HG03097 (cell line): Measurements from ENCODE around the gene TGFBR3.

Source experiments
- ATAC-seq: cut with Tn5 transposase; IDR thresholded peaks from one replicate; pipeline ENCODE4 v1.9.1; 2021; ENCODE audit not compliant: unreplicated experiment, low FRiP score

Gene TGFBR3

GRCh38 chr1:91783423-91784170, 102.4 kb downstream of the TGFBR3 start:
- ATAC-seq, result no peak

- ATAC-seq, result no peak
These were observed 103.9 kb downstream of the TGFBR3 start for GRCh38 chr1:91781901-91782622.

DNA sequence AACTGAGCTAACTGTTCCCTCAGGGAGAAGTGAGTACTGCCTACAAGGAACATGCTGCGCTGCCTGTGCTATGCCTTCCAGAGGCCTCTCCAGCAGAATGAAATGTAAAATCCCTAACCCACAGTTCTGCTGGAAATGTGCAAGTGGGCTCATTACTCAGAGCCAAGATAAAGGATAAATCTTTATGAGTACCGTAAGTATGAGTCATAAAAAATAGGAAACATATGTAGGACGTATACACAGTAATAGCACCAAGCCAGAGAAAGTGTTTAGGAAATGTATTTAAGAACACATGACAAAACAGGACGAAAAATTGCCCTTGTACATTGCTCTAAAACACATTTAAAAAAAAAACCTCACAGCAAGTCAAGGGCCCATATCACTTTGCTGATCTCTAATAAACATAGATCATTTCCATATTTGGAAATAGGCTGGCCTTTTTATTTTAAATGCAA, 104.6 kb downstream of the TGFBR3 start:
- no peak for ATAC-seq

DNA sequence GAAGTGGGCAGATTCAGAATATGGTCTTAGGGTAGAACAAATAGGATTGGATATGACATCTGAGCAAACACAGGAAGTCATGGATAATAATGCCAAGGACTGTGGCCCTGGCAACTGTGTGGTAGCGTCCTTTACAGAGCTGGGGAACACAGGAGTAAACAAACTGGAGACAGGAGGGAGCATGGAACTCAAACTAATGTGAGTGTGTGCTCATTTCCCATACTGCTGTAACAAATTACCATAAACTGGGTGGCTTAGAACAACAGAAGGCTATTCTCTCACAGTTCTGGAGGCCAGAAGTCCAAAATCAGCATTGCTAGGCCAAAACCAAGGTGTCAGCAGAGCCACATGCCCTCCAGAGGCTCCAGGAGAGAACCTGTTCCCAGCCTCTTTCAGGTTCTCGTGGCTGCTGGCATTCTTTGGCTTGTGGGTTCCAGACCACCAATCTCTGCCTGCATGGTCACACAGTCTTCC, 106.4 kb downstream of the TGFBR3 start:
- no peak for ATAC-seq

DNA sequence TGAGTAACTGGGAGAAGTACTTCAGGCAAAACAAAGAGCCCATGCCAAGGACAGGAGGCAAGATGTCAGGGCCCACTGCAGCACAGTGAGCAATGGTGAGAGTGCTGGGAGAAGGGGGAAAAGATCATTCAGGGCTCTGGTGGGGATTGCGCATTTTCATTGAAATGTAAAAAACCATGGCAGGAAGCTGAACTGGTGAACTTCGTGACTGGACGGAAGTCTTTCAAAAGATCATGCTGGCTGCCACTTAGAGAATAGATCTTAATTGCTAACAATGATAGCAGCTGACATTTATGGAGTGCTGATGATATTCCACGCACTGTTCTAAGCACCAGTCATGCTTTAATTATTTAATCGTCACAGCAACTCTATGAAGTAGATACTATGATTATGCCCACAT, 107.0 kb downstream of the TGFBR3 start:
- no peak for ATAC-seq

- ATAC-seq, result no peak
These were observed 108.2 kb downstream of the TGFBR3 start for GRCh38 chr1:91777630-91778300.

DNA sequence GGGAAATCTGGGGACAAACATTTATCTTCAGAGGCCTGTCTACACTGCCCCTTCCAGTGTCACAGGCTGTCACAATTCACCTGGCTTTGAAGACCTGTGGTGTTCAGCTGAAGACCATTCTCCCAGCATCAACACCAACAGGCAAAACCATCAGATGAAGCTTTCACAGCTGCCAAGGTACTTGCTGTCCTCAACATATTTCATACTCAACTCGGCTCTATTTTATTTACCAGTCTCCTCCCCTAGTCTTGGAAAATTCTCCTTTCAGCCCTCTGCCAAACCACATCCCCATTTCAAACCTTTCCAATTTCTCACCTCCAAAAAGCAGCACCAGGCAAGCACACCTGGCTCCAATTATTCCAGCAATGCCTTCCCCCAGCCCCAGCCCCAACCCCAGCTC, 108.8 kb downstream of the TGFBR3 start:
- ATAC-seq, result no peak

- ATAC-seq, result no peak
These were observed 109.7 kb downstream of the TGFBR3 start for GRCh38 chr1:91776068-91776794.

- no peak for ATAC-seq
These were observed 110.7 kb downstream of the TGFBR3 start for GRCh38 chr1:91775227-91775626.

- no peak for ATAC-seq
These were observed 111.3 kb downstream of the TGFBR3 start for GRCh38 chr1:91774520-91775203.

- ATAC-seq, result no peak
These were observed 114.2 kb downstream of the TGFBR3 start for GRCh38 chr1:91771717-91772116.

DNA sequence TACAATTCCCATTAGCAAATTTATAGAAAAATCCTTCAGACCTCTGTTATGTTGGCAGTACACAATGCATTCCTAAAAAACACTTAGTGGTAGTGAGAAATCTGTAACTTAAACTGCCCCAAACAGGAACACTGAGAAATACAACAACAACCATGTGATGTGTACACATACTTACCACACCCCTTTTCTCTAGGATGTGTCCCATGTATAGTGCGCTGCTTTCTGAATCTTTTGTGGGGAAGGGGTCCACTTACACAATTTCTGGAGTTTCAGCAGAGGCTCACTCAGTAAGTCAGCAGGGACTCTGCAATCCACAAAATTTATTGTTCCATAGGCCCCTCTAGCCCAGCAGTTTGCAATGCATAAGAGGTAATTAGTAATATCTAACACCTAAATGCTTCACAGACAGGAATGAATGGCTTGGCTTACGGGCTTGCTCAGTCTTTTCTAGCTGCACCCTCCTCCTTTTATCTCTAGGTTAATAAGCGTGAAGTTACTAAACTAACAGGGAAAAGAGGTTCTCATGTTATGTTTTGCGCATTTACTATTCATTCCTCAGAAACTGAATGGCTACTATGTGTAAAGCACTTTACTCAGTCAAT, 115.2 kb downstream of the TGFBR3 start:
- no peak for ATAC-seq

DNA sequence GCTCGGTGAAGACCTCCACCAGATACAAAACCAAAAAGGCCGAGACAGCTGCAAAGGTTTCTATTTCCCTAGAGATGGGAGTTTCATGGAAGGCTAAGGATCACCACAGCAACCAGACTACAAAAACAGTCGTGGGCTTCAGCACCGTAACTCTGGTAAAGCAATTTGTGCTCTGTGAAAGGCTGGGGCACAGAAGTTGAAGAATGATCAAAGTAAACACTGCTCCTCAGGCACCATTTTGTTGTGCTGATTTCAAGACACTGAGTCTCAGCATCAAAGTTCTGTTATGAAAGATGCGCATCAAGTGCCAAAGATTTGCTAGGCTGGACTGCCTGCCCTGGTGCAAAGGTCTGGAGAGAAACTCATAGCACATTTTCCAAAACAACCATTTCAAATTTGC, 116.2 kb downstream of the TGFBR3 start:
- ATAC-seq, result no peak

- ATAC-seq, result no peak
These were observed 116.9 kb downstream of the TGFBR3 start for GRCh38 chr1:91768786-91769725.

- ATAC-seq, result no peak
These were observed 117.8 kb downstream of the TGFBR3 start for GRCh38 chr1:91768120-91768519.

DNA sequence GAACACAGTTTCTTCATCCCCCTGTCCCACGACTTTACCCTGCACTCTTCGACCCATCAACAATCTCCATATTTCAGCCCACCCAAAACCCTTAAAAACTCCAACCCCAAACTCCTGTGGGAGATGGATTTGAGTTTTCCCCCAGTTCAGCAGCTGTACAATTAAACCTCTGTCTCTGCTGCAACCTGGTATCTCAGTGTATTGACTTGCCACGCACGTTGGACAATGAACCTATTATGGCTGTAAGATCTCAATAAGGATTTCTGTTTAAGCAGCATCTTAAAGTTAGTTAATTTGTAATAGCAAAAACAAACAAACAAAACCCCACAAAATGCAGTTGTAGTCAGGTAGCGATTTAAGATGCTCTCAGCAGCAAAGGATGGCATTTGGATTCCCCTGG, 119.1 kb downstream of the TGFBR3 start:
- ATAC-seq, result no peak

DNA sequence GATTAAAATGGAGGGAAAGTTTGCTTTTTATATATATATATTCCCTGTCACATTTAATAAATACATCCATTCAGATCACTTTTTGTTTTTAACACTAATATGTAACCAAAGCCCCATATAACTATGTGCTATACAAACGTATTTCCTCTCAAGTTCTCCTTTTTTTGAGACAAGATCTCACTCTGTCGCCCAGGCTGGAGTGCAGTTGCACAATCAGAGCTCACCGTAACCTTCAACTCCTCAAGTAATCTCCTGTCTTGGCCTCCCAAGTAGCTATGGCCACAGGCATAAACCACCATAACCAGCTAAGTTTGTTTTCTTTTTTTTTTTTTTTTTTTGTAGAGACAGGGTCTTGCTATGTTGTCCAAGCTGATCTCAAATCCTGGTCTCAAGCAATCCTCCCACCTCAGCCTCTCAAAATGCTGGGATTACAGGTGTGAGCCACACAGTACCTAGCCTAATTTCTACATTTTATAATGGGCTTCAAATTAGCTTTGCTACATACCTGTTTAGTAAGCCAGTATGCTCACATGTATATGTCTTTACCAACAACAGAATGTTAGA, 120.0 kb downstream of the TGFBR3 start:
- no peak for ATAC-seq

DNA sequence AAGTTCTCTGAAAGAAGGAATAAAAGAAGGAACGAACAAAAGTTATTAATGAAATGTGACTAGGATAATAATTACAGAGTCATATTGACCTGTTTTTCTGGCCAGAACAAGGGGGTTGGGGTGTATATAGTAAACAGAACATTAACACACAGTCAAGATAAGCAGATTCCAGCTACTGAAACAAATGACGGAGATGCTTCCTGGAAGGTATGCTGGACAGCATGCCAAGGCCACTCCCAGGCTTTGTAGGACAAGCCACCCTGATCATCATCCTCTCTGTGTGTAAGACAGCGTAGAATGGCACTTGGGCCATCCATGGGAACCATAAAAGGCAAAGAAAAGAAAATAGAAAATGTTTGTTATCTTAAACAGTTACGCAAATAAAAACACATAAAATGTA, 120.7 kb downstream of the TGFBR3 start:
- ATAC-seq, result no peak
